Kidney glomerular epithelial cell (primary cell): Measurements from ENCODE around the gene NUTM2E.
"Not testable (repeated sequence)": the region's sequence is repeated elsewhere in the genome, so short reads cannot be mapped to it uniquely, and the experiment has no call there.

ENCODE experiments used
- DNase-seq: peaks from one replicate; lab custom pipeline; 2025; lab: John Stamatoyannopoulos, UW

Gene NUTM2E

DNA sequence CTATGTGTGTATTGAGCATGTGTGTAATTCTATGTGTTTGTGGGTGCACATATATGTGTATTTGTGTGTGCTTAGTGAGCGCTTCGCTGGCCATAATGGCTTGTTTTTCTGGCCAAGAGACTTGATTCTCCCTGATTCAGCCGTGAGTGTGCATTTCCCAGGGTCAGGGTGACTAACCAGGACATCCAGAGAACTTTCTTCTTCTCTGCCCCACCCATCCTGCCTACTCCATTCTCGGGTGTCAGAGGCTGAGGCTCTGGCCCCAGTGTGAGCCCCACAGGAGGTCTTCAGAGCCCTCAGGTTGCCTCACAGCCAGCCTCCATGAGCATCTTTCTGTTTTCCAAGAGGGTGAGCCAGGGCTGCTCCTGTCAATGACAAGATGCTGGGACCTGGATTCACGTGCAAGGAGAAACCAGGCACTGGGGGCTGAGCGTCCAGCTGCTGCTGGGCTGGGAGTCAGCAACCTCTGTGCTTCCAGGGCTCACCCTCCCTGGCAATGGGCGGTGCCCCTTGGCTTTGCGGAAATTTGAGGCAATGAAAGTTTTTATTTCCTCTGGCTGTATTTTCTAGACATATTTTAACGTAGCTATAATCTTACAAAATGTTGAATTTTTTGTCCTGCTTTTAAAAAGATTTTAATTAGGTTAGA is 40.5 kb downstream of the NUTM2E start:
- not testable (repeated sequence) for DNase-seq

DNA sequence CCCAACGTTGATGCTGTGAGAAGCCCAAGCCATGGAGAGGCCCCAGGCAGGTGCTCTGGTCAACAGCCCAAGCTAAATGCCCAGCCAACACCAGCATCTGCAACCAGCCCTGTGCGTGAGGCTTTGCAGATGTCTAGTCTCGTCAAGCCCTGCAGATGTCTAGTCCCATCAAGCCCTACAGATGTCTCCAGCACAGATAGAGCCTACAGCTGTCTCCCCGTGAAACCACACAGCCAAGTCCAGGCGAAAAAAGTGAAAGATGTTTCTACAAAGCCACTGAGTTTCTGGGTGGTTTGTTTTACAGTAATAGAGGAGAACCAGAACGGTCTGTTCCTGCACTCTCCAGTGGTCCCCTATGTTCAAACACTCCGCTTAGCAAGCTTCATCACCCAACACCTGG is 41.5 kb downstream of the NUTM2E start:
- not testable (repeated sequence) for DNase-seq

DNA sequence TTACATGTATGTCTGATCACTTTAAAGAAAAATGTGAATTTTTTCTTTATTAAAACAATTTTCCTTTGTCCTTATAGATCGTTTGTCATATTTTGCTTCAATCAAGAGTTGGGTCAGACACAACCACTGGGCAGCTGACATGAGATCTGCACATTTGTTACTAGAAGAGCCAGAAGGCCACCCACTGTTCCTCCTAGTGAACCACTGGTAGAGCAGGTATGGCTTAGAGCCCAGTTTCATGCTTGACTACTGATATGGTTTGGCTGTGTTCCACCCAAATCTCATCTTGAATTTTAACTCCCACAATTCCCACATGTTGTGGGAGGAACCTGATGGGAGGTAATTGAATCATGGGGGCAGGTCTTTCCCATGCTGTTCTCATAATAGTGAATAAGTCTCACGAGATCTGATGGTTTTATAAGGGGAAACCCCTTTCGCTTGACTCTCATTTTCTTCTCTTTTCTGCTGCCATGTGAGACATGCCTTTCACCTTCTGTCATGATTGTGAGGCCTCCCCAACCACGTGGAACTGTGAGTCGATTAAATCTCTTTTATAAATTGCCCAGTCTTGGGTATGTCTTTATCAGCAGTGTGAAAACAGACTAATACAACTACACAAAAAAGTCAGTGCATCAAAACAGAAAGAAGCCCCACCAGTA is 43.0 kb downstream of the NUTM2E start:
- DNase-seq: peak; percentile 87

DNA sequence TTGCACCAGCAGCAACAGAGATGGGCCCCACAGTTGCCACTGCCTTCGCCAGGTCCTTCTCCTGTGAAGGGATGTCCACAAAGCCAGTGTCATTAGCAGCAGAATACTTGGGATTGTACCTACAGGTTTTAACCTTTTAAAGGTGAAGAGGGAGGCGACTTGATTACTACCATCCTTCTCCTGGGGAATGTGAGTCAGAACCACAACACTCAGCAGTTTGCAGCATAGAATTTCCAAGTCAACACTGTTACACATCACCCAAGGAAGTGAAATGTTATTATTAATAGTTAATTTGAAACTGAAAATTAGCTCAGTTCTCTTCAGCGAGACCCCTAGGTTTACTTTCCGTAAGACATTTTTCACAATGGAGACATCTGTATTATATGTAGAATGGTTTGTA is 45.2 kb downstream of the NUTM2E start:
- DNase-seq: not testable (repeated sequence)
